Upper lobe of right lung (tissue), 1 donor: ENCODE data around the gene CABP1. TPM values are rescaled to one million over a fixed set of nuclear protein-coding genes. Genes with fewer than 3 reads are reported as not detected.

ENCODE experiments used
- ATAC-seq: fragments of 200-7000 bp; cut with Tn5 transposase; one replicate; pipeline ENCODE4 v1.9.1; 2020; ENCODE audit warnings: mild to moderate bottlenecking, moderate library complexity
- DNase-seq: peaks from one replicate; pipeline ENCODE4 v3.0.0-alpha.2; 2020
- H3K27ac ChIP-seq: fragments of 200-600 bp; one replicate; pipeline ENCODE4 v1.8.0; 2022
- H3K27me3 ChIP-seq: fragments of 200-600 bp; one replicate; pipeline ENCODE4 v1.8.0; 2022; ENCODE audit warnings: mild to moderate bottlenecking
- H3K36me3 ChIP-seq: fragments of 200-600 bp; one replicate; pipeline ENCODE4 v1.8.0; 2022
- H3K4me1 ChIP-seq: fragments of 200-600 bp; one replicate; pipeline ENCODE4 v1.8.0; 2022
- H3K4me3 ChIP-seq: fragments of 200-600 bp; one replicate; pipeline ENCODE4 v1.8.0; 2022; ENCODE audit warnings: mild to moderate bottlenecking
- H3K9me3 ChIP-seq: fragments of 200-600 bp; one replicate; pipeline ENCODE4 v1.8.0; 2022
- CTCF ChIP-seq: fragments of 200-600 bp; IDR thresholded peaks from one replicate; pipeline ENCODE4 v1.8.0; 2022; ENCODE audit warnings: antibody characterized with exemption
- intact Hi-C: fragments of 100-400 bp; cut with DNase I; formaldehyde crosslinking; loops from one replicate; pipeline ENCODE4 v1.11.0; 2022
- total RNA-seq: library from RNA; stranded (reverse); fragmentation: NEBNext Ultra II Directional; extraction: Animal tissue kit (Norgen Biotek cat#: 25700); gene quantifications from one replicate; pipeline ENCODE4 v1.2.1, GENCODE V29; 2021
- donor health status: DM: no; HTN: yes; CAD: no; lungs with severe emphysema.

Gene CABP1
- total RNA-seq, 1 donor from 2014 or later: 0.23 TPM

- Histone ChIP-seq H3K27me3 (peaks cover 55% of the 10 kb centered on the region), H3K4me1 (peaks cover 12% of the 10 kb centered on the region), H3K36me3 (no peaks in the 10 kb centered on the region), H3K27ac (no peak overlapping the region), H3K9me3 (no peaks in the 10 kb centered on the region), H3K4me3 (no peak overlapping the region)
- no peak for TF ChIP-seq CTCF
- ATAC-seq: no peak
- intact Hi-C loops: loop anchor here (5.0 kb wide), 1 partner anchor 66 kb away; the partner anchor contains the start of gene UNC119B
- DNase-seq: no peak
These were observed 5.6 kb downstream of the CABP1 start for GRCh38 chr12:120646044-120646443.

GRCh38 chr12:120647375-120647755 lies 6.9 kb downstream of the CABP1 start:
- Histone ChIP-seq H3K4me3 (no peak overlapping the region), H3K36me3 (no peaks in the 10 kb centered on the region), H3K27me3 (peaks cover 42% of the 10 kb centered on the region), H3K9me3 (no peaks in the 10 kb centered on the region), H3K27ac (no peak overlapping the region), H3K4me1 (peaks cover 5% of the 10 kb centered on the region)
- intact Hi-C loops: loop anchor here (5.0 kb wide), 1 partner anchor 65 kb away; the partner anchor contains the start of gene UNC119B
- no peak for DNase-seq
- TF ChIP-seq CTCF: no peak
- ATAC-seq: no peak

GRCh38 chr12:120649442-120650232 lies 9.2 kb downstream of the CABP1 start:
- no peaks in the 10 kb centered on the region for H3K36me3 ChIP-seq
- H3K4me1 ChIP-seq: peaks cover 5% of the 10 kb centered on the region
- no peak for DNase-seq
- intact Hi-C loops: loop anchor here (5.0 to 10.0 kb wide), 2 partner anchors 63 to 315 kb away; partner anchors contain the start of gene UNC119B
- H3K27me3 ChIP-seq: peaks cover 19% of the 10 kb centered on the region
- TF ChIP-seq CTCF: peak; percentile 8
- no peak overlapping the region for H3K27ac ChIP-seq
- no peak overlapping the region for H3K4me3 ChIP-seq
- no peak for ATAC-seq
- H3K9me3 ChIP-seq: no peaks in the 10 kb centered on the region

GRCh38 chr12:120650233-120650690 lies 9.8 kb downstream of the CABP1 start:
- H3K9me3 ChIP-seq: no peaks in the 10 kb centered on the region
- DNase-seq (no peak), ATAC-seq (no peak)
- no peaks in the 10 kb centered on the region for H3K36me3 ChIP-seq
- no peak for TF ChIP-seq CTCF
- no peak overlapping the region for H3K4me3 ChIP-seq
- intact Hi-C loops: loop anchor here (10.0 kb wide), 1 partner anchor 315 kb away; no protein-coding TSS in a partner anchor
- peaks cover 13% of the 10 kb centered on the region for H3K27me3 ChIP-seq
- no peak overlapping the region for H3K27ac ChIP-seq
- H3K4me1 ChIP-seq: peaks cover 5% of the 10 kb centered on the region

- H3K9me3 ChIP-seq: no peaks in the 10 kb centered on the region
- H3K36me3 ChIP-seq: no peaks in the 10 kb centered on the region
- no peak overlapping the region for H3K27ac ChIP-seq
- no peak overlapping the region for H3K4me3 ChIP-seq
- intact Hi-C loops: loop anchor here (10.0 kb wide), 1 partner anchor 313 kb away; no protein-coding TSS in a partner anchor
- H3K4me1 ChIP-seq: peaks cover 5% of the 10 kb centered on the region
- peak; percentile 36 for ATAC-seq
- DNase-seq: no peak
- TF ChIP-seq CTCF: no peak
- peaks cover 4% of the 10 kb centered on the region for H3K27me3 ChIP-seq
These were observed 11.4 kb downstream of the CABP1 start for GRCh38 chr12:120651821-120652220.
